ENCODE data around the gene SLFNL1. TPM values are rescaled to one million over a fixed set of nuclear protein-coding genes. Genes with fewer than 3 reads are reported as not detected.

Gene SLFNL1
- total and polyA plus RNA-seq, 4 experiments from 2014 or later = 0.77 to 1.6 (median 1.2) TPM; not detected in 1

DNA sequence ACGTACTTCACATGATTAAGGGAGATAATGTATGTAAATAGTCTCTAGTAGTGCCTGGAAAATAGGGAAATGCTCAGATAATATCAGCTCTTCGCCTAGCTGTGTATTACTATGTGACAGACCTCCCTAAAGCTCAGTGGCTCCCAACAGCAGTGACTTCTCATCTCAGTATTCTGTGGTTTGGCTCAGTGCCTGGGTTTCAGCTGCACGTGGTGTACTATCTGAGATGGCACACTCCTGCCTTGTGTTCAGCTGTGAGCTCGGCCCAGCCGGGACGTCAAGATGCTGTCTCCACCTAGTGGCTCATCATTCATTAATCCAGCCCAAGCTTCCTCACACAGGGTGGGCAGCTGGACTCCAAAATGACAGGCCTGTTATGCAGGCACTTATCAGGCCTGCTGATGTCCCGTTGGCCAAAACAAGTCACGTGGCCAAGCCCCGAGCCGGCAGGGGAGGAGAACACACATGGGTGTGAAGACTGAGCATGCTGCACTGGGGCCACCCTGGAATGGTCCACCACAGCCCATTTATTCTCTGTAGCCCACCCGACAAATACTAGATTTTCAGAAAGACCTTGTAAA lies 17.8 kb downstream of the SLFNL1 start:
- H3K9me3 Mint-ChIP-seq = no peaks in the 10 kb centered on the region
- no peak overlapping the region for H3K4me3 ChIP-seq (ENCODE audit: low read length in 2 of 2)
- H3K4me1 ChIP-seq (ENCODE audit: insufficient read depth, low read length) = peaks cover 17% of the 10 kb centered on the region
- H3K4me1 Mint-ChIP-seq = peaks cover 11 to 28% (median 20%) of the 10 kb centered on the region in 4 donors
- H3K4me3 Mint-ChIP-seq = peak overlapping the region in 4 of 8 donors; percentile 1 to 48 (median 18)
- ChIA-PET CTCF (ENCODE audit: partially characterized antibody) (interaction anchor here (0.9 to 3.2 kb wide), 17 partner anchors 8 to 240 kb away, joined by 3 to 32 read pairs (median 4); partner anchors contain the start of gene CTPS1), POLR2A (ENCODE audit: partially characterized antibody) (interaction anchor here (0.8 to 1.7 kb wide), 10 partner anchors 9 to 237 kb away, joined by 3 to 25 read pairs (median 4); partner anchors contain the start of genes CITED4, CTPS1 and SLFNL1)
- intact Hi-C loops (cut with micrococcal nuclease) = loop anchor here (1.0 to 5.0 kb wide), 3 partner anchors 24 to 239 kb away; partner anchors contain the start of genes CITED4, CTPS1 and SCMH1
- H3K9me3 ChIP-seq (ENCODE audit: control insufficient read depth in 1 of 2, low read length in 2 of 2) = no peaks in the 10 kb centered on the region
- no peaks in the 10 kb centered on the region for H3K27me3 Mint-ChIP-seq
- H3K36me3 ChIP-seq (ENCODE audit: insufficient read depth, low read length) = peaks cover 39% of the 10 kb centered on the region
- DNase-seq = peak; percentile 82 to 93 (median 87)
- no peak overlapping the region for H3K27ac ChIP-seq (ENCODE audit: low read depth, low read length)
- H3K36me3 Mint-ChIP-seq = peaks cover 48 to 74% of the 10 kb centered on the region in 2 donors
- no peaks in the 10 kb centered on the region for H3K27me3 ChIP-seq (ENCODE audit: insufficient read depth, low read length)
- H3K27ac Mint-ChIP-seq = peak overlapping the region; percentile 11 to 86 (median 77)

DNA sequence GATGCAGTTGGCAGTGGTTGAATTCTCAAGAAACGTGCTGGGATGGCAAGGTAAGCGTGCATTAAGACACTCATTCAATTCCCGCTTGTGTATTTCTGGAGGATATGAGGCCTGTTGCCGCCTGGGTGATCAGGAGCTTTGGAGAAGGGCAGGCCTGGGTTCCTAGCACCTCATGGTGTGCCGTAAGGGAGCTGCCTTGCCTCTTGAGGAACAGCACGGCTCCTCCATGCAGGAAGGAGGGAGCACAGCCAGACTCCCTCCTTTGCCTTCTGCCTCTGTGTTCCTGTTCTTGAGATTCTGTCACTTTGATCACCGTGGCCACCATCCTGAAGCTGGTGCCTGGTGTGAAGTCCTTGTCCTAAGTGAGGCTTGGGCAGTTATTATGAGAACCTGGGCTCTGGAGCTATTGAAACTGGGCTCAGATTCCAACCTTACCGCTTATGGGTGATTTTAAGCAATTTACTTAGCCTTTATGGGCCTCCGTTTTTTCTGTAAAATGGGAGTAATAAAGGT lies 18.3 kb downstream of the SLFNL1 start:
- Mint-ChIP-seq H3K4me3 (peak overlapping the region in 4 of 8 donors; percentile 1 to 48 (median 18)), H3K27me3 (no peaks in the 10 kb centered on the region), H3K27ac (peak overlapping the region in 6 of 7 donors; percentile 10 to 86 (median 66)), H3K9me3 (no peaks in the 10 kb centered on the region), H3K4me1 (peaks cover 11 to 28% (median 20%) of the 10 kb centered on the region in 4 donors), H3K36me3 (peaks cover 48 to 74% of the 10 kb centered on the region in 2 donors)
- no peaks in the 10 kb centered on the region for H3K9me3 ChIP-seq (ENCODE audit: control insufficient read depth in 1 of 2, low read length in 2 of 2)
- no peak overlapping the region for H3K27ac ChIP-seq (ENCODE audit: low read depth, low read length)
- ChIA-PET CTCF (ENCODE audit: partially characterized antibody) (interaction anchor here (0.9 to 3.2 kb wide), 17 partner anchors 8 to 241 kb away, joined by 3 to 32 read pairs (median 4); partner anchors contain the start of gene CTPS1), POLR2A (ENCODE audit: partially characterized antibody) (interaction anchor here (0.8 to 1.7 kb wide), 10 partner anchors 8 to 237 kb away, joined by 3 to 25 read pairs (median 4); partner anchors contain the start of genes CITED4, CTPS1 and SLFNL1)
- intact Hi-C loops (cut with micrococcal nuclease) = loop anchor here (1.0 to 5.0 kb wide), 3 partner anchors 24 to 239 kb away; partner anchors contain the start of genes CITED4, CTPS1 and SCMH1
- H3K4me3 ChIP-seq (ENCODE audit: low read length in 2 of 2) = no peak overlapping the region
- no peaks in the 10 kb centered on the region for H3K27me3 ChIP-seq (ENCODE audit: insufficient read depth, low read length)
- DNase-seq = no peak
- peaks cover 17% of the 10 kb centered on the region for H3K4me1 ChIP-seq (ENCODE audit: insufficient read depth, low read length)
- H3K36me3 ChIP-seq (ENCODE audit: insufficient read depth, low read length) = peaks cover 39% of the 10 kb centered on the region

DNA sequence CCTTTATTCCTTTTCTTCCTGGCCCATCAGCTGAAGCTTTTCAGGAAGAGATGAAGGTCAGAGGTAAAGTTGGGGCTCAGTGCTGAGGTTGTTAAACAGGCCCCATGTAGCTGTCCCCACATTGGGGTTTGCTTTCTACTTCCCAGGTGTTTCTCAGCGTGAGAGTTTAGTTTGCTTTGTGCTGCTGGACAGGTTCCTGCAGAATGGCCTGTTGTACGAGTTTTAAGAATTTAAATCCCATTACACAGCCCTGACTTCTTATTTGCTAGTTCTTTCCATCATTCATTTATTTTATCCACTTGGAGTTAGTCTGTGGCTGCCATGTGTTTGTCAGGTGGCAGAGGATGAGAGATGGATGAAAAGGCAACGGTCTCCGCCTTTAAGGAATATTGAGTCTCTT lies 22.9 kb downstream of the SLFNL1 start:
- H3K27me3 Mint-ChIP-seq = no peaks in the 10 kb centered on the region
- Histone ChIP-seq H3K36me3 (ENCODE audit: insufficient read depth, low read length) (peaks cover 45% of the 10 kb centered on the region), H3K9me3 (ENCODE audit: control insufficient read depth in 1 of 2, low read length in 2 of 2) (no peaks in the 10 kb centered on the region), H3K4me1 (ENCODE audit: insufficient read depth, low read length) (peaks cover 11% of the 10 kb centered on the region), H3K4me3 (ENCODE audit: low read length in 2 of 2) (no peak overlapping the region), H3K27ac (ENCODE audit: low read depth, low read length) (no peak overlapping the region), H3K27me3 (ENCODE audit: insufficient read depth, low read length) (no peaks in the 10 kb centered on the region)
- H3K9me3 Mint-ChIP-seq = no peaks in the 10 kb centered on the region
- POLR2A ChIA-PET (ENCODE audit: partially characterized antibody) = interaction anchor here (1.1 kb wide), 1 partner anchor 14 kb away, joined by 3 read pairs; no protein-coding TSS in a partner anchor
- H3K4me3 Mint-ChIP-seq = no peak overlapping the region
- H3K36me3 Mint-ChIP-seq = peaks cover 52 to 72% of the 10 kb centered on the region in 2 donors
- CTCF ChIA-PET (ENCODE audit: partially characterized antibody) = no interaction called here
- H3K4me1 Mint-ChIP-seq = peaks cover 8 to 19% (median 16%) of the 10 kb centered on the region in 4 donors
- peak overlapping the region in 2 of 7 donors; percentile 27 to 36 for H3K27ac Mint-ChIP-seq
- no peak for DNase-seq
- intact Hi-C loops (cut with micrococcal nuclease) = no loop called here

DNA sequence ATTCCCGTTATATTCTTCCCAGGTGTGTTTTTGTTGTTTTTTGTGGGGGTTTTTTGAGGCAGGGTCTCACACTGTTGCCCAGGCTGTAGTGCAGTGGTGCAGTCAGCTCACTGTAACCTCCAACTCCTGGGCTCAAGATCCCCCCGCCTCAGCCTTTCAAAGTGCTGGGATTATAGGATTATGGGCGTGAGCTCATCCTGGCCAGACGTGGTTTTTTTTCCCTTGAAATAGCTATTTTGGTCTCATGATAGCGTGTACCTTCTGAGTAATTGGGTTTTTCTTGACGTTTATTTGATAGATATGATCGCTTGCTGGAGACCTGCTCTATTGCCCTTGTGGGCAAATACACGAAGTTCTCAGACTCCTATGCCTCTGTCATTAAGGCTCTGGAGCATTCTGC lies 24.4 kb downstream of the SLFNL1 start:
- no peak overlapping the region for H3K27ac Mint-ChIP-seq

DNA sequence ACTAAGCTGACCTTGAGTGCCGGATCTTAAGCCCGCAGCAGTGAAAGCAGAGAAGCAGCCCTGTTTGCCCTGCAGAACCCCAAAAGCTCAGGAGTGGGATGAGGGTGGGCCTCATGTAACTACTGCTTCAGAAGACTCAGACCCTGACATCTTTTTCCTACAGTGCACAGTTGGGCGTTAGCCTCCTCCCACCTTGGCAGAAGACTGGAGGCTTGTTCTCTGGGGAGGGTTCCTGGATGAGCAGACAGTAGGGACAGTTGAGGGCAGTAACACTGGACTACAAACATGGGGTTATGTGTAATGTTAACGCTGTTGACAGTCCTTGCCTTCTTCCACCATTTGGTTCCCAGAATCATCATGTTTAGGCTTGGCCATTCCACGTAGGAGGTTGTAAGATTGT lies 32.5 kb downstream of the SLFNL1 start:
- no peak overlapping the region for H3K4me3 ChIP-seq (ENCODE audit: low read length in 2 of 2)
- no peaks in the 10 kb centered on the region for H3K9me3 ChIP-seq (ENCODE audit: control insufficient read depth in 1 of 2, low read length in 2 of 2)
- intact Hi-C loops (cut with micrococcal nuclease) = no loop called here
- H3K4me3 Mint-ChIP-seq = no peak overlapping the region
- no peak for DNase-seq
- peaks cover 0 to 4% (median 3%) of the 10 kb centered on the region in 4 donors for H3K4me1 Mint-ChIP-seq
- H3K27ac Mint-ChIP-seq = no peak overlapping the region
- no peaks in the 10 kb centered on the region for H3K4me1 ChIP-seq (ENCODE audit: insufficient read depth, low read length)
- POLR2A ChIA-PET (ENCODE audit: partially characterized antibody) = no interaction called here
- H3K36me3 ChIP-seq (ENCODE audit: insufficient read depth, low read length) = peaks cover 66% of the 10 kb centered on the region
- H3K27me3 Mint-ChIP-seq = no peaks in the 10 kb centered on the region
- H3K9me3 Mint-ChIP-seq = no peaks in the 10 kb centered on the region
- H3K27ac ChIP-seq (ENCODE audit: low read depth, low read length) = no peak overlapping the region
- CTCF ChIA-PET (ENCODE audit: partially characterized antibody) = interaction anchor here (1.6 kb wide), 1 partner anchor 14 kb away, joined by 4 read pairs; no protein-coding TSS in a partner anchor
- no peaks in the 10 kb centered on the region for H3K27me3 ChIP-seq (ENCODE audit: insufficient read depth, low read length)
- peaks cover 77 to 82% of the 10 kb centered on the region in 2 donors for H3K36me3 Mint-ChIP-seq

More for the DNA sequence above, 24.4 kb downstream of the SLFNL1 start:
- H3K4me1 ChIP-seq (ENCODE audit: insufficient read depth, low read length) = no peaks in the 10 kb centered on the region
- CTCF ChIA-PET (ENCODE audit: partially characterized antibody) = no interaction called here
- no peak overlapping the region for H3K27ac ChIP-seq (ENCODE audit: low read depth, low read length)
- no peaks in the 10 kb centered on the region for H3K27me3 ChIP-seq (ENCODE audit: insufficient read depth, low read length)
- Mint-ChIP-seq H3K36me3 (peaks cover 52 to 67% of the 10 kb centered on the region in 2 donors), H3K4me3 (no peak overlapping the region), H3K27me3 (no peaks in the 10 kb centered on the region), H3K4me1 (peaks cover 0 to 3% (median 2%) of the 10 kb centered on the region in 4 donors), H3K9me3 (no peaks in the 10 kb centered on the region)
- H3K36me3 ChIP-seq (ENCODE audit: insufficient read depth, low read length) = peaks cover 48% of the 10 kb centered on the region
- intact Hi-C loops (cut with micrococcal nuclease) = no loop called here
- no peak overlapping the region for H3K4me3 ChIP-seq (ENCODE audit: low read length in 2 of 2)
- POLR2A ChIA-PET (ENCODE audit: partially characterized antibody) = no interaction called here
- DNase-seq = no peak
- no peaks in the 10 kb centered on the region for H3K9me3 ChIP-seq (ENCODE audit: control insufficient read depth in 1 of 2, low read length in 2 of 2)

DNA sequence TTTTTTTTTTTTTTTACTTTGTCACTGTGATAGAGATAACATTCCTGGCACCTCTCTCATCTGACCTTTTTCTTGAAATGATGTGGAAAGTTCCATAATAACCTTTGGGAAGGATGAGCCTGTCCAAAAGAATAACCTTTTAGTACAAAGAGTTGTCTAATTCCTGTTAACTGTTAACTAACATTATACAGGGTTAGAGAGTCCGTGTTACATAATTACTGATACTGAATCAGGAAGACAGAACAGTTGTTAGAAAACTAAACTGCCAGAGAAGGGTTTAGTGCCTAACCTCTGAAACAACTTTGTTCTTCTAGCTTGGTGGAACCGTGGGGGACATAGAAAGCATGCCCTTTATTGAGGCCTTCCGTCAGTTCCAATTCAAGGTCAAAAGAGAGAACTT lies 33.2 kb downstream of the SLFNL1 start:
- DNase-seq = no peak
- Mint-ChIP-seq H3K9me3 (no peaks in the 10 kb centered on the region), H3K4me1 (peaks cover 1 to 7% (median 5%) of the 10 kb centered on the region in 4 donors), H3K27me3 (no peaks in the 10 kb centered on the region), H3K36me3 (peaks cover 79 to 87% of the 10 kb centered on the region in 2 donors), H3K4me3 (no peak overlapping the region), H3K27ac (no peak overlapping the region)
- Histone ChIP-seq H3K4me3 (ENCODE audit: low read length in 2 of 2) (no peak overlapping the region), H3K4me1 (ENCODE audit: insufficient read depth, low read length) (no peaks in the 10 kb centered on the region), H3K27ac (ENCODE audit: low read depth, low read length) (no peak overlapping the region), H3K27me3 (ENCODE audit: insufficient read depth, low read length) (no peaks in the 10 kb centered on the region), H3K9me3 (ENCODE audit: control insufficient read depth in 1 of 2, low read length in 2 of 2) (no peaks in the 10 kb centered on the region), H3K36me3 (ENCODE audit: insufficient read depth, low read length) (peaks cover 74% of the 10 kb centered on the region)
- intact Hi-C loops (cut with micrococcal nuclease) = no loop called here
- CTCF ChIA-PET (ENCODE audit: partially characterized antibody) = interaction anchor here (1.6 kb wide), 1 partner anchor 15 kb away, joined by 4 read pairs; no protein-coding TSS in a partner anchor
- POLR2A ChIA-PET (ENCODE audit: partially characterized antibody) = no interaction called here

All from CD4-positive, alpha-beta memory T cell (primary cell).